Mammary epithelial cell (primary cell): ENCODE data around the gene CNTNAP2.
"Not testable (repeated sequence)": the region's sequence is repeated elsewhere in the genome, so short reads cannot be mapped to it uniquely, and the experiment has no call there.

ENCODE experiments used
- CTCF ChIP-seq, 2 donors: IDR thresholded peaks in 1 of 2; conservative IDR thresholded peaks in 1 of 2; 2 replicates each; pipeline ENCODE4 v1.5.1; 2011 to 2012; ENCODE audit warnings: inconsistent platforms in 2 of 2, low read length in 2 of 2, mild to moderate bottlenecking in 2 of 2, control low read depth in 1 of 2, low read depth in 1 of 2; ENCODE audit not compliant: insufficient read depth in 1 of 2; ENCODE audit errors: extremely low read depth in 1 of 2
- EZH2 ChIP-seq: IDR thresholded peaks from 2 replicates; pipeline ENCODE4 v1.6.1; 2012; ENCODE audit warnings: low read length, inconsistent platforms, borderline replicate concordance

- not testable (repeated sequence) for TF ChIP-seq CTCF (conservative IDR thresholded peaks at IDR 0.05 in 1 of 2, IDR thresholded peaks at IDR 0.05 in 1 of 2; ENCODE audit: extremely low read depth in 1 of 2, insufficient read depth in 1 of 2, low read depth in 1 of 2, low read length in 2 of 2); EZH2
Measured at GRCh38 chr7:148462774-148463173, 2346.2 kb downstream of the CNTNAP2 start.
